Endothelial cell of hepatic sinusoid (primary cell): ENCODE data around the gene USP35.

Experiments used
- in situ Hi-C: cut with HindIII; loops from 2 replicates; pipeline ENCODE4 v1.10.0; 2017; ENCODE audit warnings: low sequenced_read_pairs

USP35 gene, protein sequence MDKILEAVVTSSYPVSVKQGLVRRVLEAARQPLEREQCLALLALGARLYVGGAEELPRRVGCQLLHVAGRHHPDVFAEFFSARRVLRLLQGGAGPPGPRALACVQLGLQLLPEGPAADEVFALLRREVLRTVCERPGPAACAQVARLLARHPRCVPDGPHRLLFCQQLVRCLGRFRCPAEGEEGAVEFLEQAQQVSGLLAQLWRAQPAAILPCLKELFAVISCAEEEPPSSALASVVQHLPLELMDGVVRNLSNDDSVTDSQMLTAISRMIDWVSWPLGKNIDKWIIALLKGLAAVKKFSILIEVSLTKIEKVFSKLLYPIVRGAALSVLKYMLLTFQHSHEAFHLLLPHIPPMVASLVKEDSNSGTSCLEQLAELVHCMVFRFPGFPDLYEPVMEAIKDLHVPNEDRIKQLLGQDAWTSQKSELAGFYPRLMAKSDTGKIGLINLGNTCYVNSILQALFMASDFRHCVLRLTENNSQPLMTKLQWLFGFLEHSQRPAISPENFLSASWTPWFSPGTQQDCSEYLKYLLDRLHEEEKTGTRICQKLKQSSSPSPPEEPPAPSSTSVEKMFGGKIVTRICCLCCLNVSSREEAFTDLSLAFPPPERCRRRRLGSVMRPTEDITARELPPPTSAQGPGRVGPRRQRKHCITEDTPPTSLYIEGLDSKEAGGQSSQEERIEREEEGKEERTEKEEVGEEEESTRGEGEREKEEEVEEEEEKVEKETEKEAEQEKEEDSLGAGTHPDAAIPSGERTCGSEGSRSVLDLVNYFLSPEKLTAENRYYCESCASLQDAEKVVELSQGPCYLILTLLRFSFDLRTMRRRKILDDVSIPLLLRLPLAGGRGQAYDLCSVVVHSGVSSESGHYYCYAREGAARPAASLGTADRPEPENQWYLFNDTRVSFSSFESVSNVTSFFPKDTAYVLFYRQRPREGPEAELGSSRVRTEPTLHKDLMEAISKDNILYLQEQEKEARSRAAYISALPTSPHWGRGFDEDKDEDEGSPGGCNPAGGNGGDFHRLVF

GRCh38 chr11:78188286-78189173 is at the start of gene USP35, which contains the start of gene KCTD21:
Gene USP35, plus strand, starts transcription at chr11:78188919. Its CDS starts 7,327 bp downstream, at chr11:78196246.
Gene KCTD21, minus strand, starts transcription at chr11:78188626. Its CDS starts 14,072 bp downstream, at chr11:78174554.
- in situ Hi-C loops, result no loop called here

GRCh38 chr11:78139422-78140391 is 49.0 kb upstream of the USP35 start, which contains the start of gene ALG8:
Gene ALG8, minus strand, starts transcription at chr11:78139626. Its CDS starts 38 bp downstream, at chr11:78139588.
- in situ Hi-C loops, result no loop called here

DNA sequence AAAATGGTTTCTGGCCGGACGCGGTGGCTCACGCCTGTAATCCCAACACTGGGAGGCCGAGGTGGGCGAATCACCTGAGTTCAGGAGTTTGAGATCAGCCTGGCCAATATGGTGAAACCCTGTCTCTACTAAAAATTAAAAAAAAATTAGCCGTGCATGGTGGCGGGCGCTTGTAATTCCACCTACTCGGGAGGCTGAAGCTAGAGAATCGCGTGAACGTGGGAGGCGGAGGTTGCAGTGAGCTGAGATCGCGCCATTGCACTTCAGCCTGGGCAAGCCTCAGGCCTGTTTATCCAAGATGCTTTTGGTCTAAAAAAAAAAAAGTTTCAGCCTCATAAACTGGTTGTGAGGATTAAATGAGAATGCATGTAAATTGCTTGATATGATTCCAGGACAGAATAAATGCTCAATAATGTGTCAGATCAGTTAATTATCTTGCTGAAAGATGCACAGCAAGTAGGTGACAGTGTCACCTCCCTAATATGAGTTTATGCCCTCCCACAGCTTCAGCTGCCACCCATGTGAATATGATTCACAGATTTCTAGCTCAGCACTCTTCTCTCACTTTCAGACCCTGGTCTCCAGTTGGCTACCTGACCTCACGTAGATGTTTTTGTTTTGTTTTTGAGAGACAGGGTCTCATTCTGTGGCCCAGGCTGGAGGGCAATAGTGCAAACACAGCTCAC is 48.2 kb upstream of the USP35 start:
- in situ Hi-C loops, result no loop called here

DNA sequence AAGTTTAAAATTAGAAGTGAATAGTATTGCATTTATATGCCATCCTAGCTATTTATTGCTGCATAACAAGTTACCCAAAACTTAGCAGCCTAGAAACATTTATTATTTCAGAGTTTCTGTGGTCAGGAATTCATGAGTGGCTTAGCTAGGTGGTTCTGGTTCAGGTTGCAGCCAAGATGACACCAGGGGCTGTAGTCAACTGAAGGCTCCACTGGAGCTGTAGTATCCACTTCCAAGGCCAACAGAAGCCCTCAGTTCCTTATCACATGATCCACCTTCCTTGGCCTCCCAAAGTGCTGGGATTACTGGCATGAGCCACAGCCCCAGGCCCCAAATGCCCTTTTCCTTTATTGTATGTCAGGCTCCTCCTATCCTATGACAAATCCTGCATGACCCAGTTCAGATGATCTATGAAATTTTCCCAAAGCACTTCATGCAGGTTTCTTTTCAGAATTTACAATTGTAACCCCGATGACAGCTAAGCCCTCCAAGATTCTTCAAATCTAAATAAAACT is 43.2 kb upstream of the USP35 start:
- in situ Hi-C loops, result no loop called here

- in situ Hi-C loops, result no loop called here
These were observed 40.9 kb upstream of the USP35 start for GRCh38 chr11:78147807-78148206.

- in situ Hi-C loops, result no loop called here
These were observed 39.1 kb upstream of the USP35 start for GRCh38 chr11:78149646-78150045.

DNA sequence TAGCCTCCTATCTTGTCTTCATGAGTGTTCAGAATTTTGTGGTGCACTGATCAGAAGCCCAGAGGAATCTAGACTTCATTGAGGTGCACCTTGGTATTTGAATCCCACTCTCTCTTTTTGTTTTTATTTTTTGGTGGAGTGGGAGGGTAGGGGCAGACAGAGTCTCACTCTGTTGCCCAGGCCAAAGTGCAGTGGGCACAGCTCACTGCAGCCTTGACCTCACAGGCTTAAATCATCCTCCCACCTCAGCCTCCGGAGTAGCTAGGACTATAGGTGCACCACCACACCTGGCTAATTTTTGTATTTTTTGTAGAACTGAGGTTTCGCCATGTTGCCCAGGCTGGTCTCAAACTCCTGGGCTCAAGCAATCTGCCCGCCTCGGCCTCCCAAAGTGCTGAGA is 38.4 kb upstream of the USP35 start:
- in situ Hi-C loops, result no loop called here

- in situ Hi-C loops, result no loop called here
These were observed 38.0 kb upstream of the USP35 start for GRCh38 chr11:78150754-78151153.

GRCh38 chr11:78151804-78152203 is 36.9 kb upstream of the USP35 start:
- in situ Hi-C loops, result no loop called here

- in situ Hi-C loops, result no loop called here
These were observed 32.4 kb upstream of the USP35 start for GRCh38 chr11:78156127-78156844.

DNA sequence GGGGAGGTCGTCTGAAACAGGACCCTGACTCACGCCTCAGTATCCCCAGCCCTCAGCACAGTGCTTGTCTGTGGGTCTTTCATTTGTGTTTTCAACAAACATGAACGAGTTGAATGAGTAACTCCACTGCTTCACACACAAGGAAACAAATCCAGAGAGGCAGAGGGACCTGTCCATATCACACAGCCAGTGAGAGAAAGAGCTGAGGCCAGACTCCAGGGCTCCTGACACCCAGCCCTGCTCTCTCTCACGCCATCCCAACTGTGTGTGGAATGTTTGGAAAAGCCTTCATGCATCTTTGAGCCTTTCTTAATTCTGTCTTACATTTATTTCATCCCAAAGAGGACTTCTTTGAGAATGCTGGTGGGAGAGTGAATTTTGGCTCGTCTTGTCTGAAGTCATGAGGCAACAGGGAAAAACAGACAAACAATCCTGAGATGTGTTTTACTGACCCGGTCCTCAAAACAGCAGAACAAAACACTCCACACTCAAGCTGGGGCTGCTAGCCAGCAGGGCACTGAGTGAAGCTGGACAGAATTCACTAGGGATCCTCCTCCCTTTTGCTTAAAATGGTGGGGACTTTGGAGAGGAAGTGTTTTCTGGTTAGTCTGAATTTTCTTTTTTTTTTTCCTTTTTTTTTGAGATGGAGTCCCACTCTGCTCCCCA is 29.6 kb upstream of the USP35 start:
- in situ Hi-C loops, result no loop called here

- in situ Hi-C loops, result no loop called here
These were observed 28.2 kb upstream of the USP35 start for GRCh38 chr11:78160557-78160956.

DNA sequence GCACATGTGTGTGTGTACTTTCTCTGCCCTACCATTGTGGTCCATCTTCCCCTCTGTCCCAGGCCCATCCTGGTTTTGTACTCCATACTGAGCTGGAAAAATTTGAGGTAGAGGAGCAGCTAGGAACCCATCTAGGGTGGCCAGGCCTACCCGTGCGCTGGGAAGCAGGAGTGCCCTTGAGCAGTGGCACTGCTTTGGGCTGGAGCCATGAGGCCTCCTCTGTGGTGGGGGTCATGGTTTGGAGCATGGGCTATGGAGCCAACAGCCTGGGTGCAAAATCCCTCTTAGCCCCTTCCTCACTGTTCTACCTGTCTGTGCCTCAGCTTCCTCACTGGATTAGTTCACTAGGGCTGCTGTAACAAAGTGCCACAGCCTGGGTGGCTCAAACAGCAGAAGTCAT is 27.4 kb upstream of the USP35 start:
- in situ Hi-C loops, result no loop called here

DNA sequence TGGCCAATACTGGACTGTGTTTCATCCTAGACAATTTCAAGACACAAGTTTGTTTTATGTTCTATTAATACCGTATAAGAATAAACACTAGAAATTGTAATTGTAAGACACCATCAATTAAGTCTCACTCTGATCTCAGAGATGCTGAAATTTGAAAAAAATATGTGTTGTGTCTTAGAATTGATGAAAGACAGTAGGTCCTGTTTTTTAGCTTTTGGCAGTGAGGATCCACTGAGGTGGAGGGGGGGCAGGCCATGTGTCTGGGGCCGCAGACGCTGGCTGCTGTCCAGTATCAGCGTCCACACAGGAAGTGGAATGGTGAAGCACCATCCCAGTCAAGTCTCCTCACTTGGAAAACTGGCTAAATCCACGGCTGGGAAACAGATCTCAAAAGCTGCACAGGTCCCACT is 26.8 kb upstream of the USP35 start:
- in situ Hi-C loops, result no loop called here

- in situ Hi-C loops, result no loop called here
These were observed 24.9 kb upstream of the USP35 start for GRCh38 chr11:78163828-78164227.

DNA sequence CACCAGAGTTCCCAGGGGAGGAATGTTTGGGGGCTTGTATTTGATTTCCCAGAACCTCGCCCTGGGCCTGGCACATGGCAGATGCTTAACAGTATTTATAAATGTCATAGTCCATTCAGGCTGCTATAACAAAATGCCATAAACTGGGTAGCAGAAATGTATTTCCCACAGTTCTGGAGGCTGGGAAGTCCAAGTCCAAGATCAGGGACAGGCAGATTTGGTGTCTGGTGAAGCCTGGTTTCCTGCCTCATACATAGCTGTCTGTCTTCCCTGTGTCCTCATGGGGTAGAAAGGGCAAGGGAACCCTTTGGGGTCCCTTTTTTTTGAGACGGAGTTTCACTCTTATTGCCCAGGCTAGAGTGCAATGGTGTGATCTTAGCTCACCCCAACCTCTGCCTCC is 24.2 kb upstream of the USP35 start:
- in situ Hi-C loops, result no loop called here

GRCh38 chr11:78166855-78167469 is 21.8 kb upstream of the USP35 start:
- in situ Hi-C loops, result no loop called here
